A549 (cell line): Measurements from ENCODE around the gene L3MBTL1.

ENCODE experiments used
- CTCF ChIP-seq: fragments of >200 bp; sonication (Bioruptor Twin); formaldehyde crosslinking; IDR thresholded peaks from 3 replicates; pipeline ENCODE4 v1.5.1; 2016
- HOXA7 ChIP-seq: fragments of 250-450 bp; sonication (Bioruptor Pico); IDR thresholded peaks from 2 replicates; pipeline ENCODE4 v1.5.0; 2020; ENCODE audit warnings: mild to moderate bottlenecking, moderate library complexity
- POLR2A ChIP-seq: IDR thresholded peaks from 2 replicates; pipeline ENCODE4 v1.6.1; 2012; ENCODE audit warnings: mild to moderate bottlenecking, low read length

- TF ChIP-seq CTCF, result no peak
- no peak for TF ChIP-seq HOXA7 (CRISPR knock-in tag)
- TF ChIP-seq POLR2A, result no peak
Observed at GRCh38 chr20:43516251-43516824, 8.8 kb downstream of the L3MBTL1 start.
